Right cardiac atrium (tissue), 5 donors: Measurements from ENCODE around the gene NEU2. TPM values are rescaled to one million over a fixed set of nuclear protein-coding genes. Genes with fewer than 3 reads are reported as not detected.
A peak's percentile ranks its signal among the peaks of the same experiment; 100 is the strongest.
"Not testable (repeated sequence)": the region's sequence is repeated elsewhere in the genome, so short reads cannot be mapped to it uniquely, and the experiment has no call there.

ENCODE experiments used
- ATAC-seq, 2 donors: fragments of 200-7000 bp; cut with Tn5 transposase; one replicate each; pipeline versions ENCODE4 v1.8.0 to v1.9.1; 2020; ENCODE audit warnings: moderate library complexity in 2 of 2, mild to moderate bottlenecking in 1 of 2
- DNase-seq, 3 donors: peaks; one replicate each; pipeline ENCODE4 v3.0.0-alpha.2; 2020
- H3K27ac ChIP-seq: one replicate; pipeline ENCODE4 v1.5.1; 2013; ENCODE audit warnings: mild to moderate bottlenecking, low read length, control low read depth, moderate library complexity
- H3K27me3 ChIP-seq: one replicate; pipeline ENCODE4 v1.6.1; 2013; ENCODE audit not compliant: control insufficient read depth, insufficient read depth
- H3K4me1 ChIP-seq: one replicate; pipeline ENCODE4 v1.6.1; 2013; ENCODE audit warnings: low read length; ENCODE audit not compliant: control insufficient read depth, insufficient read depth
- H3K4me3 ChIP-seq: one replicate; pipeline ENCODE4 v1.5.1; 2013; ENCODE audit warnings: low read length, control low read depth
- H3K9me3 ChIP-seq: one replicate; pipeline ENCODE4 v1.6.1; 2013; ENCODE audit warnings: low read length; ENCODE audit not compliant: control insufficient read depth
- WGBS: extraction: QIAGEN DNeasy Blood & Tissue Kit; methylation state at CpG from one replicate; pipeline ENCODE4 v1.1.7; 2013; 5-methylcytosine and 5-hydroxymethylcytosine counted together
- intact Hi-C, 4 donors: fragments of 100-400 bp; cut with DNase I; formaldehyde crosslinking; loops; one replicate each; pipeline versions ENCODE4 v1.11.0 to v1.14.0; 2022 to 2023
- polyA plus RNA-seq: library from polyadenylated mRNA; stranded (reverse); fragments of 200-250 nt; gene quantifications from one replicate; pipeline ENCODE4 v1.2.3, GENCODE V29; 2013
- total RNA-seq, 4 donors: library from RNA; stranded (reverse); fragmentation: NEBNext Ultra II Directional; extraction: Animal tissue kit (Norgen Biotek cat#: 25700); gene quantifications; one replicate each; pipeline ENCODE4 v1.2.1, GENCODE V29; 2021
- donor health status: healthy with polysubstance abuse.
- donor health status: DM: no; HTN: yes; CAD: no.
- donor health status: DM: no; HTN: no; CAD: no.
- donor health status: DM: no; HTN: yes; CAD: no; lungs with severe emphysema.
- donor health status: DM: yes; HTN: yes; CAD: no.

The NEU2 gene
- total and polyA plus RNA-seq, 5 donors, result not detected

DNA sequence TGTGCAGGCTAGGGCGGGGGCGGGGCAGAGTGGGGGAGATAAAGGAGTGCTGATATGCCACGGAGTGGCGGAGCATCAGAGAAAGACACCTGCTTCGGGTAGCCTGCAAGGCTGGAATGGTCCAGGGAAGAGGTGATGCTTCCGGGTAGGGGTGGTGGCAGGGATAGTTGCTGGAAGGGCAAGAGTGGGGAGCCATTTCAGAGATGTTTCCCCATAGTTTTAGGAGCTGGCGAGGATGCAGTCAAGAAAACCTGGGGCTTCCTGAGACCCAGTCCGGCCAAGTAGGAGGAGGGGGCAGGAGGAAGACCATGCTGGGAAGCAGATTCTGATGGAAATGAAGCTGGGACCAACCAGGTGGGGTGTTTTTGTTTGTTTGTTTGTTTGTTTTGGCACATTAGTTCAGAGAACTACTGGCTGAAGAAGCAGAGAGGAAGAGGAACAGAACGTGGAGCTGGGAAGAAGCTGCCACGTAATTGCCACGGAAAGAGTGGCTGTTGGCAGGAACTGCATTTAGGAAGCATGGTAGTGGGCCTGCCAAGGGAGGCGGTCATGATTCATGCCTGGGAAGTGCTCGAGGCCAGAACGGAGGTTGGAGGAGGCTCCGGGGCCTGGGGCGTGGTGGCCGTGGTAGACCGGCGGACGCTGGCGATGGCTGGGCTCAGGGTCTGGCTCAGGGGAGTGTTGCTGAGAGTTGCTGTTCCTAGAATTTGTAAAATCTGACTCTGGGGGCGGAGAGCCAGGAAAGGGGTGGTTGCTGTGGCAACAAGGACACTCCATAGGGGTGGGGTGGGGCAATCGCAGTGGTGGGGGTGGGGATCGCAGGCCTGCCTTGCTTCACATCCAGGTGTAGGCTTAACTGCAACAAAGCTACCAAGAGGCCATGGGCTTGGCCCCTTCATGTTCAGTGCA lies 19.0 kb downstream of the NEU2 start:
- Histone ChIP-seq H3K27ac (peak overlapping the region; percentile 53), H3K9me3 (no peaks in the 10 kb centered on the region), H3K4me1 (no peaks in the 10 kb centered on the region), H3K4me3 (no peak overlapping the region), H3K27me3 (no peaks in the 10 kb centered on the region)
- WGBS, result 40% methylated on average over 24 of the region's 24 CpGs
- DNase-seq (peak; percentile 91 to 92 (median 92)), ATAC-seq (peak; percentile 93 to 99)
- intact Hi-C loops, result loop anchor here in 2 of 4 donors (5.0 to 10.0 kb wide), 2 partner anchors 197 to 199 kb away; no protein-coding TSS in a partner anchor

DNA sequence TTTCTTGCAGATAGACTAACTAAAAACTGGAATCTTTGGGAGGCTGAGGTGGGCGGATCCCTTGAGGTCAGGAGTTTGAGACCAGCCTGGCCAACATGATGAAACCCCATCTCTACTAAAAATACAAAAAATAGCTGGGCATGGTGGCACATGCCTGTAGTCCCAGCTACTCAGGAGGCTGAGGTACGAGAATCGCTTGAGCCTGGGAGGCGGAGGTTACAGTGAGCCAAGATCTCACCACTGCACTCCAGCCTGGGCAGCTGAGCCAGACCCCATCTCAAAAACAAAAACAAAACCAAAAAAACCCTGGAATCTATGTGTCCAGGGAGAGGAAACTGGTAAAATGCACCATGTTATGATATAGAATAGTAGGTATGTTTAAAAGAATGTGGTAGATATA lies 20.0 kb downstream of the NEU2 start:
- not testable (repeated sequence) for H3K4me1 ChIP-seq, H3K9me3 ChIP-seq, ATAC-seq, H3K27me3 ChIP-seq, DNase-seq, H3K27ac ChIP-seq, H3K4me3 ChIP-seq
- intact Hi-C loops, result loop anchor here in 2 of 4 donors (5.0 to 10.0 kb wide), 2 partner anchors 198 to 200 kb away; no protein-coding TSS in a partner anchor
- 98% methylated on average over 4 of the region's 4 CpGs for WGBS

DNA sequence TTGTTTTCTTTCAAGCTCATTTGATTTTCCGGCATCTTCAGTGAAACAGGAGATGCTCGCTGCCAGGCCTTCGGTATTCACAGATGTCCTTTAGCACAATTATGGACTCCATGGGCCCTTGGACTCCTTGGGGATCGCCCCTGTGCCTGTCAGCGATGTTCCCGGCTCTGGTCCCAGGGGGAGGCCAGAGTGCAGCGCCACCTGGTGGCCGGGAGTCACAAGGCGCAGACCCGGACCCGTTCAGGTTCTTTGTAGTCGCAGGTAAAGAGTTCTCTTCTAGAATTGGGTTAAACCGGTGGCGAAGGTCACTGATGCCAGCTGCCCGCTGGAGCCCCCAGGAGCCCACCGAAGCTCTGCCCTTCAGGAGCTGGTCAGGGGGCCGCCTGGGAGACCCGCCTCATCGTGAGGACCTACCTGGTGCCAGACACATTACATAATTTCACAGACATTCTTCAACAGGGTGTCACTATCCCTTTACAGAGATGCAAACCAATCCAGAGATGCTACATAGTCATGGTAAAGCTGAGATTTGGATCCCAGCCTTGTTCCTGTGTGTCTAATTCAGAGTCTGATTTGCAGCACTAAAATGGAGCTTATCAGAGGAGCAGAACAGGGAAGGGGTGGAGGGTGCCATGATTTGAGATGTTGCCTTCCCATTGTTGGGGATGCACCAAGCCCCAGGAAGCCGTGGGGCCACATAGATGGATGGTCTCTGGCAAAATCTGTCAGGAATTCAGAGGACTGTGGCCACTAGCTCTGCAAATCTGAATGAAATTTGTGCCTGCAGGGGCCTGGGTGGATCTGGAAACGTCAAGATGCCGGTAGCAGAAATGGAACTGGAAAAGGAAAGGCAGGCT lies 21.7 kb downstream of the NEU2 start:
- intact Hi-C loops, result loop anchor here in 2 of 4 donors (5.0 to 10.0 kb wide), 2 partner anchors 199 to 202 kb away; no protein-coding TSS in a partner anchor
- ATAC-seq (peak; percentile 38 to 40), DNase-seq (peak; percentile 55 to 84 (median 82))
- WGBS, result 30% methylated on average over 22 of the region's 22 CpGs
- Histone ChIP-seq H3K9me3 (no peaks in the 10 kb centered on the region), H3K27ac (no peak overlapping the region), H3K4me3 (no peak overlapping the region), H3K27me3 (no peaks in the 10 kb centered on the region), H3K4me1 (no peaks in the 10 kb centered on the region)

GRCh38 chr2:233055362-233055761 lies 22.9 kb downstream of the NEU2 start:
- Histone ChIP-seq H3K4me1 (no peaks in the 10 kb centered on the region), H3K27ac (no peak overlapping the region), H3K4me3 (no peak overlapping the region), H3K9me3 (no peaks in the 10 kb centered on the region), H3K27me3 (no peaks in the 10 kb centered on the region)
- intact Hi-C loops, result loop anchor here in 1 of 4 donors (10.0 kb wide), 1 partner anchor 201 kb away; no protein-coding TSS in a partner anchor
- 96% methylated on average over 2 of the region's 2 CpGs for WGBS
- ATAC-seq (no peak), DNase-seq (no peak)

DNA sequence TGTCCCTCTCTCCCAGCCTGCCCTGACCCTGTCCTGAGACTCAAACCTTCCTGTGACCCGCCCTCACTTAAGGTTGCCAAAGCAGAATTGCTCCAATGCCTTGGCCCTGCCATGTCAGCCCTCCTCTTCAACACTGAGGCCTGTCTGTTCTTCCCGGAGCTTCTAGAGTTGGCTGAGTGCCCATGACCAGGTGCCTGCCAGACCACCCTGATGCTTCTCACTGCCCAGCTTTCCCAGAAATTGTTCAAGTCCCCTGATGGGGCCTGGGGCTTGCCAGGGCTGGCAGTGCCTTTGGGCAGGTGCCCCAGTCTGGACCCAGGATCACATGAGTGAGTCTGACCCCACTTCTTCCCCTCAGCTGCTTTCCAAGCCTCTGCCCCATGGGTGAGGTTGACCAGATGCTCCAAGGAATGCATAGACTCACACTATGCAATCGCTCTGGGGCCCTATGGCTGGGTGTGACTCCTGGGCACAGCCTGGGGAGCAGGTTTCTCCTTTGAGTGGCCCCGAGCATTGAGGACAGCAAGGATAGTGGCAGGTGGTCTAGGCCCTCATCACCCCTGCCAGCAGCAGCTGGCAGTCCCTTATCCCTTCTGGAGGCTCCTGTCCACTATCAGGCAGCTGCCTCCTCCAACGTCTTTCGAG lies 24.6 kb downstream of the NEU2 start:
- intact Hi-C loops, result loop anchor here in 1 of 4 donors (10.0 kb wide), 1 partner anchor 202 kb away; no protein-coding TSS in a partner anchor
- Histone ChIP-seq H3K27ac (no peak overlapping the region), H3K27me3 (no peaks in the 10 kb centered on the region), H3K4me1 (peaks cover 1% of the 10 kb centered on the region), H3K9me3 (no peaks in the 10 kb centered on the region), H3K4me3 (no peak overlapping the region)
- 78% methylated on average over 6 of the region's 6 CpGs for WGBS
- peak in 1 of 3 donors; percentile 40 for DNase-seq
- ATAC-seq, result no peak

DNA sequence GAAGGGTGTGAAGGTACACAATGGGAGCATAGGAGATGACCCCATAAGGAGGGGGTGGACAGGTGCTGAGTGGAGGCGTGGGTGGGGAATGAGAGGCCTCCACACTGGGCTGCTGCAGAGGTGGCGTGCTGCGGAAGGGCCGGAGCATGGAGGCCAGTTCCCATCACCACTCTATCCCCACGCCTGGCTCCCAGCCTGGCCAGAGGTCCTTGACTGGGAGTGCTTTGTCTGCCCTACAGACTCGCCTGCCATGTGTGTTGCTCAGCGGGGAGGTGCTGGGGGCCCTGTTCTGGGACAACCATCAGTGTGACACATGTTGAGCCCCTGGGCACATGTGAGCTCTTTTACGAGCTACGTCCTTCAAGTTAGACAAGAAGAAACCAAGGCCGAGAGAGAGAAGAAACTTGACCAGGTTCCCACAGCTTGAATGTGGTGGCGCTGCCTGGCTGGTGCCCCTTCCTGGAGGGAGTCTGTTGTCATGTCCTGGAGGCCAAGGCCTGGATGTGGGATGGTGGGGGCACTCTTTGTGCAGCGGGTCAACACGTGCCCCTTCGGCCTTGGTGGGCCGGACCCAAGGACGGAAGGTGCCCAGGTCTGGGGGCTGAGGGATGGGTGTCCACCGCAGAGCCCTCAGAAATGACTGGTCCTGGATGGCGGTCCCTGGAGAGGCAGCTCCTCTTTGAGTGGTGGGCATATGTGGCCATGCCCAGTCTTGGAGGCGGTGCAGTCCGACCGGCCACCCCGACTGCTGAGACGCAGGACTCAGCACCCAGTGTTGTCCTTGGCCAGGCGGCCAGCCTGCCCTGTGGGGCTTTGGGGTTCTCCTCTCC lies 26.5 kb downstream of the NEU2 start:
- no peaks in the 10 kb centered on the region for H3K9me3 ChIP-seq
- no peak for ATAC-seq
- H3K27ac ChIP-seq, result no peak overlapping the region
- intact Hi-C loops, result loop anchor here in 1 of 4 donors (10.0 kb wide), 1 partner anchor 204 kb away; no protein-coding TSS in a partner anchor
- DNase-seq, result peak in 1 of 3 donors; percentile 54
- H3K27me3 ChIP-seq, result no peaks in the 10 kb centered on the region
- no peak overlapping the region for H3K4me3 ChIP-seq
- H3K4me1 ChIP-seq, result peaks cover 2% of the 10 kb centered on the region
- 94% methylated on average over 24 of the region's 24 CpGs for WGBS

DNA sequence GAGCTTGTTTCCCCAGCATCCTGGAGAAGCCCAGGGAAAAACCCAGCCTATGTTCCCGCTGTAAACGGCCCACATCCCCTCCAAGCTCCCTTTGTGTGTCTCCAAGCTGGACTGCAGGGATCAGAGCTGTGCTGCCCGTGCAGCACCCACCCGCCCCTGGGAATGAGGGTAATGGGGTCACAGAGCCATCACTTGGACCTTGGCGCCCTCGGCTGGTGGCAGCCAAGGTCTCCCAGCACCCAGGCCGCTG lies 27.0 kb downstream of the NEU2 start:
- ATAC-seq (no peak), DNase-seq (peak in 1 of 3 donors; percentile 60)
- H3K27ac ChIP-seq, result peak overlapping the region; percentile 89
- H3K4me1 ChIP-seq, result peaks cover 4% of the 10 kb centered on the region
- no peaks in the 10 kb centered on the region for H3K27me3 ChIP-seq
- H3K9me3 ChIP-seq, result no peaks in the 10 kb centered on the region
- intact Hi-C loops, result loop anchor here in 1 of 4 donors (10.0 kb wide), 1 partner anchor 205 kb away; no protein-coding TSS in a partner anchor
- no peak overlapping the region for H3K4me3 ChIP-seq
- WGBS, result 68% methylated on average over 7 of the region's 7 CpGs

DNA sequence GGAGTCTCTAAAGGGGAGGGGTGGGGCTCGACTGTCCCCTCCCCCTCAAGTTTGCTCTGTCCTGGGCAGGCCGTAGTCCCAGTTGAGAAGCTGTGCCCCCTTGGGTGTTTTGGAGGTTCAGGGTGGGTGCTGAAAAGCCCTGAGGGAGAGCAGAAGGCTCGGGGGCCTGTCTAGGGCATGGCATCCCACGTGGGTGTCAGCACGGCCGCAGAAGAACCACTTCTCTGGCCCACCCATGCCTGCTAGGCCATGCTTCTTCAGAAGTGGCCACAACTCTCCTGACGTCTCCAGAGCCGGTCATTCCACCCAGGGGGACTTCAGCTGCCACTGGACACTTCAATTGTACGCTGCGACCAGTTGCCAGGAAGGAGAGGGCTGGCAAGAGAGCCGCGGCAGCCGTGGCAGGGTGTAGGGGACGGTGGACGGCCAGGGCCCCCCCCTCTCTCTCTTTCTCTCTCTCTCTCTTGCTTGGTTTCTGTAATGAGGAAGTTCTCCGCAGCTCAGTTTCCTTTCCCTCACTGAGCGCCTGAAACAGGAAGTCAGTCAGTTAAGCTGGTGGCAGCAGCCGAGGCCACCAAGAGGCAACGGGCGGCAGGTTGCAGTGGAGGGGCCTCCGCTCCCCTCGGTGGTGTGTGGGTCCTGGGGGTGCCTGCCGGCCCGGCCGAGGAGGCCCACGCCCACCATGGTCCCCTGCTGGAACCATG lies 27.5 kb downstream of the NEU2 start, which contains the start of gene INPP5D:
INPP5D (plus strand) TSS at position 546 of the 704 bp plus-strand sequence; CDS start at position 683, 137 bp downstream.
- DNase-seq (peak; percentile 45 to 78 (median 70)), ATAC-seq (peak; percentile 59 to 64)
- intact Hi-C loops, result loop anchor here in 1 of 4 donors (10.0 kb wide), 1 partner anchor 205 kb away; no protein-coding TSS in a partner anchor
- WGBS, result 45% methylated on average over 26 of the region's 26 CpGs
- Histone ChIP-seq H3K9me3 (no peaks in the 10 kb centered on the region), H3K4me1 (peaks cover 4% of the 10 kb centered on the region), H3K27ac (peak within 1 kb of the TSS; percentile 89), H3K4me3 (peak within 1 kb of the TSS; percentile 54), H3K27me3 (no peaks in the 10 kb centered on the region)

- Histone ChIP-seq H3K4me1 (peaks cover 4% of the 10 kb centered on the region), H3K27me3 (no peaks in the 10 kb centered on the region), H3K4me3 (peak overlapping the region; percentile 54), H3K27ac (peak overlapping the region; percentile 88), H3K9me3 (no peaks in the 10 kb centered on the region)
- DNase-seq (no peak), ATAC-seq (peak in 1 of 2 donors; percentile 2)
- intact Hi-C loops, result no loop called here
- WGBS, result 67% methylated on average over 13 of the region's 13 CpGs
Measured at GRCh38 chr2:233060501-233060979, 28.1 kb downstream of the NEU2 start.
